ENCODE measurements around the gene HYDIN.
"Not testable (repeated sequence)": the region's sequence is repeated elsewhere in the genome, so short reads cannot be mapped to it uniquely, and the experiment has no call there.

- TF ChIP-seq CTCF (conservative IDR thresholded peaks at IDR 0.05); ZFX (IDR thresholded peaks at IDR 0.05): not testable (repeated sequence)
Observed at GRCh38 chr16:70960169-70960568, 270.4 kb downstream of the HYDIN start.
